ENCODE data around the gene EZR.

The EZR gene

DNA sequence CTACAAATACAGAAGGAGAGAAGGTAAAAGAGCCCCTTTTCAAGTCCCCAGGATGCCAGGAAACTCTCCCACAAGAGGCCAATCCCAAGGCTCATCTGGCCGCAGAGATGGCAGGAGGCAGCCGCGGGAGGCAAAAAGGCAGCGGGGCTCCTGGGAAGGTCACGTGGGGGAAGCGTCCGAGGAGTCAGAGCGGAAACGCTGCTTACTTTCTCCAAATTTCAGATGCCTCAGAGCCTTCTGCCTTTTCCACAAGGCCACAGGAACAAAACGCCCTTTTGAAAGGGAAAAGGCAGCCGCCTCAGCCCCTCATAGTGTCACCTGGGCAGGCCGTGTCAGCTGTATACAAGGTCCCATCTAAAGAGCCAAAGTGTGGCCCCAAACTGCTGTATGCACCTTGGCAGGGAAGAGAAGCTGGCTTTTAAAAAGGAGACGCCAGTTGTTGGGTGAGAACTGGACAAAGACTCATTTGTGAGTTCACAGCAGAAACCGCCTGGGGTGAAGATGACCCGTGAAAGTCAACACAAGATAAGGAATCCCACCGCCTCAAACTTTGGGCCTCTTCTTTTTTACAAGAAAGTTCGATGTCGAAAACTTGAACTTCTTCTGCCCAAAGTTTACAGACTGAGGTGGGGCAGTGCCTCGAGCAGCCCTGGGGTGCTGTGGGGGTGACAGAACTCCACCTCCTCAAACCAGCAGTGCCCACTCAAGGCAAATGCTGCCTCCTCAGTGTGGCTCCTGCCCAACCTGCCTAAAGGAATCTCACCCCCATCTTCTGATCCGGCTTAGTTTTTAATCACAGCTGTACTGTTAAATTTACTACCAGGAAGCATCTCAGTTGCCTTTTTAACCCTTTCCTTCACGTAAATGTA lies 45.4 kb downstream of the EZR start:
- DNase-seq: no peak

DNA sequence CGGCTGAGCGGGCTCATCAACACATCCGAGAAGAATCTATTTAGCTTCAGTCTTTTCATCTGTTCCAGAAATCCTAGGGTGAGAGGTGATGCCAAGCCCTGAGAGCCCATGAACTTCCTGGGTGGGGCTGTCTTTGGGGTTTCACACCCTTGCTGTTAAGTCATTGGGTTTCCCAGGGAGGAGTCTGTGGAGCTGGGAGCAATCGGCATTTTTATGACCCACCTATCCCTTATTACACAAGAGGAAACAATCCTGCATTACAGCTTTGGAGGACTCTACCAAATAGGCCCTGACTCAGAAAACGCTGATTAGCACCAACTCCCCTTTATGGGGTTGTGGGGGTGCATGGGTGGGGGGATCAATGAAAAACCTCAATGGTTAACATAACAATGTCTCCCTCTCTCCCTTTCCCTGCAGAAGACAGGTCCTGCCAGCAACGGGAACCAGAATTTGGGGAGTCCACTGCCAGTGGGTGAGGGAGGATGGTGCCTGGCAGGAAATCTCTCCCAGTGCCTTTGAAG lies 46.3 kb downstream of the EZR start:
- DNase-seq: no peak

DNA sequence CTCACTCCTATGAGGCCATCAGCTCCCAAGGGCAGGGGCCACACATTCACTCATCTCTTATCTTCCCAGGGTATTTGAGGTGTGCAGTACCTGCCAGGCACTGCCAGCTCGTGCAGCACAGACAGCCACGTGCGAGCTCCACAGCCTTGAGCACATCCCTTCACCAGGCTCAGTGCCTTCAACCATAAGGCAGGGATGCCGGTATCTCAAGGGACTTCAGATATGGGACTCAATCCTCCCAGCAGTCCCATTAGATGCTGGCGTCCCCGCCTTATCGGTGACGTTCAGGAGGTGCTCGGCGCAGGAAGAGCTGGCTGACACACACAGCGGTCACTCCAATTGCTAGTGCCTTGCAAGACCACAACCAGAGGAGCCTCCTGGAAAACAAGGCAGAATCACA lies 47.0 kb downstream of the EZR start:
- no peak for DNase-seq

DNA sequence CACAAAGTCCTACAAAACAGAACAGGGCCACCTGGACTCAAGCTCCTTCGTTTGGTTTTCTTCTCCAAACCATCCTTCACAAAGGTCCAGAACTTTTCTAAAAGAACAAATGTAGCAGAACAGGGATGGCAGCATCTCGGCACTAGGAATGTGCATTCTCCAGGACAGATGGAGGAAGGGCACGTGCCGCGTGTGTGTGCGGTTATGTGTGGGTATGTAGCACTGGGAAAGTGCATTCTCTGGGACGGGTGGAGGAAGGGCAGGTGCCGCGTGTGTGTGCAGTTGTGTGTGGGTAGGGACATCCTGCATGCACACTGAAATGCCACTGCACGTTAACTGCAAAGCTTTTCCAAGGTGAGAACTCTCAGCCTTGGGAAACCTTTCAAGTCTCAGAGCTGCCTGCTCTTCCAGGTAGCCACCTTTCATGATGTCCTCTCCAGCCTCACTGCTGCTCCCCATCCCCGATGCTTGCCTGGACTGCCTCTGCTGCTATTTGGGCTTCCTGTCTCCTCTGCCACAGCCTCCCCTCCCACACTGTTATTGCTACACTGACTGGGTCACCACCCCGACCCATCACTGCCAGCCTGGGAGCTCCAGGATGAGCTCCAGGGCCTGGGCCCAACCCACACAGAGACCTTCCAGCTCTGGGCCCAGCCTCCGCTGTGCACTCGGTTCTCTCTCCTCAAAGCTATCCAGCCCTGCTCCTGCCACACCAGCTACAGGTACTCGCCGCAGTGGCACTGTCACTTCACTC lies 47.6 kb downstream of the EZR start:
- DNase-seq: no peak

DNA sequence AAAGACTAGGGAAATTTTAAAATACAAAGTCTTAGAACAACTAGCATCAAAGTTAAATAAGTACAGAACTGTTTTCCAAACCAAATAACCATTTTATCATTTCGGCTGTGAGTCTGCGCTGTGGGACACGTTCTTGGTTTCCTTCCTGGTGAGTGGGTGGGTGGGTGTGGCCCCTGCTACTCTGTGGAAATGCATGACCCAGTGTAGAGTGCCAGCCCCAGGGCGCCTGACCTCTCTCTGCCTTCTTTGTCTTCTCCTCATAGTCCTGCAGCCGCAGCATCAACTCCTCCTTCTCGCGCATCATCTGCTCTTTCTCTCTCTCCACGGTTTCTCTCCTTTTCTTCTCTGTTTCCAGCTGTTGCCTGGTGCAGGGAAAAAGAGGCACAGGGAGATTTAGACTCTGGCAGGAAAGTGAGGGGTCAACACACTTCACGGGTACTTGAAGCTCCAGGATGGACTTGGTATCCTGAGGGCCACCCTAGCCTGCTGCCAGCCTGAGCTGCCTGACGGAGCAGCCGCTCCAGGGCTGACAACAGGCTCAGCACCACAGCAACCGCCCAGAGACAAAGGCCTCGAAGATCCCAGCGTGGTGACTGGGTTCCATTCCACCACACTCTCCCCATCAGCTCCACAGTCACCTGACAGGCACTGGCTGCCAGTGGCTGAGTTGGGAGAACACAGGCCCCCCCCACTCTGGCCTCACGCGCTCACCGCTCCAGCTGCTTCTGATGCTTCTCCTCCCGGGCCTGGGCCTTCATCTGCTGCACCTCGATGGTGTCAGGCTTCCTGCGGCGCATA lies 48.4 kb downstream of the EZR start:
- no peak for DNase-seq

DNA sequence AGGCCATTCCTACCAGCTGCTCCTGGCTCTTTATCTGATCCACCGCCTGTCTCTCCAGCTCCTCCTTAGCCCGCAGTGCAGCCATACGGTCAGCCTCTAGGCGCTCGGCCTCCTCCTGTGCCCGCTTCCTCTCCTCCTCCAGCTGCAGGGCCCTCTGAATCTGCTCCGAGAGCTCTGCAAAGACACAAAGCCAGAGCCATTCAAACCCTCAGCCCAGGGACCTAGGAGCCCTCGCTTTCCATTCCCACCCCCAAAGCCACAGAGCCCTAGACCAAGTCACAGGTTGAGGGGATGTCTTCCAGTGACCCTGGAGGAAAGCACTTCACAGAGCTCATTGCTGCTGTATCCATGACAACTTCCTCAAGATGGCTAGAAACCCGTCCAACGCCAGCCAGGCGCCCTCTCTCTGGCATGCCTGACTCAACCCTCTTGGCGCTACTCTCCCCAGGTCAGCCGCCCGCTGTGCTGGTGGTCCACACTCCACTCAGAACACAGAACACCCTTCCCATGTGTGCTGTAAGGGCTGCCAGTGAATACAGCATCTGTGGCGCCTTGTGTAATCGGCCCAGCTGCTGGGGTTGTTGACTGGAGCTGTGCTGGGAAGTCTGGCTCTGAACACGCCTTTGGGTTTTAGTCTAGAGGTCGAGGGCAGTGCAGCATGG lies 49.3 kb downstream of the EZR start:
- DNase-seq: no peak

DNA sequence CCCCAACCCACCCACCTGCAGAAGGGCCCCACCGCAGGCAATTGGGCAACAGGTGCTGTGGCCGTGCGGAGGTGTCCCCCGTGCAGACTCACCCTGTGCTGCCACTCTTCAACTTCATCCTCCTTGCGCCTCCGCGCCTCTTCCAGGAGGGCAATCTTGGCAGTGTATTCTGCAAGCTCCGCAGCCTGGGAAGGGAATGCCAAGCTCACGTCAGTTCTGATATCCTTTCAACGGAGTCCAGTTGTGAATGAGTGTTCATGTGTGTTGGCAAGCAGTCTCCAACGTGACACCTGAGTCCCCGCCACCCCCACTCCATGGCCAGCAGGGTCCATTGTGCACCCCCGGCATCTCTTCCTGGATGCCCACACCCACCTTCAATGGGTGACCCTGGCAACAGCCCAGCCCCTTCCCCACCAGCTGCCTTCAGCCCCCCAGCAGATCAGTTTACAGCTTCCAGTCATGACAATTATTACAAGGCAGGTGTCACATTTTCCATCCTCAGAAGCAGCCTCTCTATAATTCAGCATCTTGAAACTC lies 49.9 kb downstream of the EZR start:
- no peak for DNase-seq

DNA sequence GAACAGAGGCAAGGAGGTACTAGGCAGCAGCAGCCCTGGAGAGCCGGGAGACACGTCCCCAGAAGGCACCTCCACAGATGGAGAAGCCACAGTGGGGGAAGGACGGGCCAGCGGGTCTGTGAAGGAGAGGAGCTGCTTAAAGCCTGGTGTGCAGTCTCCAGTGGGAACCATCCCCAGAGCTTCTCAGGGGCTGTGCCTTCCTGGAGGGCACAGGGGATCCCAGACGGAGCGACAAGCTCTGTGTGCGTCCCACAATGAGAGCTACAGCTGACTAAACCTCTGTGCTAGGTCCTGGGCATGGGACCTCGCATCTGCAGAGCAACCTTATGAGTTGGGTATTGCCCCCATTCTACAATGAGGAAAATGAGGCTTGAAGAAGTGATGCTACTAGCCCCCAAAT lies 50.7 kb downstream of the EZR start:
- no peak for DNase-seq

DNA sequence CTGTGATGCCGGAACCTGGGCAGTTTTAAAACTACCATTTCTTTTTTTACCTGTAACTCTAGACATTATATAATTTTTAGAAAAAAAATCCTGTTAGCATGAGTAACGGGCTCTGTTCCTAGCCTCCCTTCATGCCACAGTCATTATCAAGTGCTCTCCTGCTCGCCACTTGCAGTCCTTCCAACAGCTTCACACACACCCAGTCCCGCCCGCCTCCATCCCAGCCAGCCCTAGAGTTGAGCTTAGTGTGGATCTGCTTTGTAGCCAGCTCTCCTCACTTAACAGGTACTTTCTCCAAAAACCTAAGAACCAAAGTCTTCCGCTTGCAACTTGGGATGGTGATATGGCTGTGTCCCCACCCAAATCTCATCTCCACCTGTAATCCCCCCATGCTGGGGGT lies 51.5 kb downstream of the EZR start:
- DNase-seq: no peak

DNA sequence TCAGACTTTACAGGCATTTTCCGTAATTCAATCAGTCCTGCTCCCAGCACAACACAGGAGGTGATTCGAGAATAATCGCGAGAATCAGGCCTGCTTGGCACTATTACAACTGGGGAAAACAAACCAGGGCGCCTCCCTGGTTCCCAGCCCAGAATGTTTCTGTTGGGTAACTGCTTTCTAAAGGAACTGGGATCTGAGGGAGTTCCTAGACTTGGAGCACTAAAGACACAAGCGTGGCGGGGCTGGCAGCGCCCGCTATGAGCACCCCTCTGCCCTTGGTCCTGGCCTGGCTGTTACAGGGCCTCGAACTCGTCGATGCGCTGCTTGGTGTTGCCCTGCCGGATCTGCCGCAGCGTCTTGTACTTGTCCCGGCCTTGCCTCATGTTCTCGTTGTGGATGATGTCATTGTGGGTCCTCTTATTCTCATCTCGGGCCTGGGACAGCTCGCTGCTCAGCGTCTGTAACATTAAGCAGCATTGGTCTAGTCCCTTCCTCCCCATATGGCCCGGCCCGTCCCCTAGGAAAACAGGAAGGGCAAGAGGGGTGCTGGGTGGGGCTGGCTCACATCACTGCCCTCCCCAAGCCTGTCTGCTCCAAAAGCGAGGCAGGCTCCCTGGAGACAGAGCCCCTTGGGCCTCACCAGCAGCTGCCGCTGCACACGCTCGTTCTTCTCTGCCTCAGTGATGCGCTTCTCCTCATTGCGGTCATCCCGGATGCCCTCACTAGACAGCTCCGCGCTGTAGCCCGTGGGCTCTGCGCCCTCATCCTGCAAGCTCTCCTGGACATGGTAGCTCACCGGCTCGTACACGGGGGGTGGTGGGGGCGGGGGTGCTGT lies 52.3 kb downstream of the EZR start:
- DNase-seq: no peak

DNA sequence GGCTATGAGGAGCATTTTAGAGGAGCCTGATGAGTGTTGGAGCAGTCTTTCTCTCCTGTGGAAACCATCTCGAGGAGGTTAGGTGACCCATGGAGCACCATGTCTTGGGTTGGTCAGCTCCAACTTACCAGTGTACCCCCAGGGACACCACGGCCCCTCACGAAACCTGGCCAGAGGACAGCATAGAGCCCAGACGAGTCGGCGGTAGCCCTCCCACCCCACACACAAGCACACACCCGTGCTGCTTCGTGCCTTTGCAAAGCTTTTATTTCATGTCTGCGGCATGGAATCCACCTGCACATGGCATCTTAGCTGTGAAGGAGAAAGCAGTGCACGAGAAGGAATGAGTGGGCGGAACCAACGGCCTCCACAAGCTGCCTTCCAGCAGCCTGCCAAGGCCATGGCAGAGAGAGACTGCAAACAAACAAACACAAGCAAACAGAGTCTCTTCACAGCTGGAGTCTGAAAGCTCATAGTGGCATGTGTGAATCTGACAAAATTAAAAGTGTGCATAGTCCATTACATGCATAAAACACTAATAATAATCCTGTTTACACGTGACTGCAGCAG lies 53.6 kb downstream of the EZR start:
- DNase-seq: no peak

DNA sequence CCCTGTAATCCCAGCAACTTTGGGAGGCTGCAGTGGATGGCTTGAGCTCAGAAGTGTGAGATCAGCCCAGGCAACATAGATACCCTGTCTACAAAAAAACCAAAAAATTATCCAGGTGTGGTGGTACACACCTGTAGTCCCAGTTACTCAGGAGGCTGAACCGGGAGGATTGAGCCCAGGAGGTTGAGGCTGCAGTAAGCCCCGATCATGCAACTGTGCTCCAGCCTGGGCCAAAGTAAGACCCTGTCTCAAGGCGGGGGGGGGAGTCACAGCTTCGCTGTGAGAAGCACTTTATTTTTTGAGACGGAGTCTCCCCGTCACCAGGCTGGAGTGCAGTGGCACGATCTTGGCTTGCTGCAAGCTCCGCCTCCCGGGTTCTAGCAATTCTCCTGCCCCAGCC lies 54.2 kb downstream of the EZR start:
- DNase-seq: no peak

DNA sequence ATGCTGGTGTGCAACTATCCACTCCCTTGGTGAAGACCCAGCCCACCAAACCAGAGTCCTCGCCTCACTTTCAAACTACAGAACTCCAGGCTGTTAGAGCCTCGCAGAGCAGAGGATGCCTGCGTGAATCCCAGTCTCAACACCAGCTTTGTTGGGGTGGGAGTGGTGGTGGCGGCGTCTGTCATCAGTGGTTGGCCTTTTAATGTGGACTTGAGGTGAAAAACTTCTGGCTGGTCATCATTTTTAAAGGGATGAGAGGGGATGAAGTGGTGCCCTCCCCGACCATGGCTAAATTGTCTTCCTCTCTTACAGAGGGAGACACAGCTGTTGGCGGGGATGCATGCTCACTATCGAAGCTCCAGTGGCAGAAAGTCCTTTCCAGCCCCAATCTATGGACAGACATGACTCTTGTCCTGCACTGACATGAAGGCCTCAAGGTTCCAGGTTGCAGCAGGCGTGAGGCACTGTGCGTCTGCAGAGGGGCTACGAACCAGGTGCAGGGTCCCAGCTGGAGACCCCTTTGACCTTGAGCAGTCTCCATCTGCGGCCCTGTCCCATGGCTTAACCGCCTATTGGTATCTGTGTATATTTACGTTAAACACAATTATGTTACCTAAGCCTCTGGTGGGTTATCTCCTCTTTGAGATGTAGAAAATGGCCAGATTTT lies 54.9 kb downstream of the EZR start:
- DNase-seq: no peak

DNA sequence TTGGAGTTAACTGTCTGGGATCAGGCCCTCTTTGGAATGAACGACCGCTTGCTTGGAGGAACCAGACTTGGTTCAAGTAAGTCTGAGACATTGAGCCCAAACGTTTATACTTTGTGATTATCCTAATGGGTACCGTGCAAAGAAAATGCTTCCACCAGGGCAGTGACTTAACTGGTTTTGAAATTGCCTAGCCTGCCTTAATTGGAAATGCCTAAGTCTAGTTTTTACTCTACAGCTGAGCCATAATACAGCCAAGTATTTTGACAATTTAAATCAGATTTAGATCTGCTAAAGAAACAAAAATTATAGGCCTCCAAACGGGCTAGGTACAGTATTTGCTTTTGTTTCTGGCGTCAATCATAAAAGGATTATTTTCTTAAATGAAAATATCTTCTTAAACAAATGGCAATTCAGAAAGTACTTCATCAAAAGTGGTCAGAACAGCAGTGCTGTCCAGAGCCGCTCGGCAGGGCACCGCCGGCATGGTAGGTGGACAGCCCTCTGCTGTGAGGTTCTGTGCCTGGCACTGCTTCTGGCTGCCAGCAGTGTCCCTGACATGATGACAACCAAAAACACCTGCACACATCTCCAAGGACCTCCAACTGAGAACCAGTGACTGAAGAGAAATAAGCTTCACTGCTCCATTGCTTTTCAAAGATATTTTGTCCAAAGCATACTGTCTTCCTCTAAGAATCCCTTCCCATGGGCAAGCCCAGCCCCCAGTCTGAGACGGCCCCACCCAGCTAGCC lies 55.6 kb downstream of the EZR start:
- no peak for DNase-seq

DNA sequence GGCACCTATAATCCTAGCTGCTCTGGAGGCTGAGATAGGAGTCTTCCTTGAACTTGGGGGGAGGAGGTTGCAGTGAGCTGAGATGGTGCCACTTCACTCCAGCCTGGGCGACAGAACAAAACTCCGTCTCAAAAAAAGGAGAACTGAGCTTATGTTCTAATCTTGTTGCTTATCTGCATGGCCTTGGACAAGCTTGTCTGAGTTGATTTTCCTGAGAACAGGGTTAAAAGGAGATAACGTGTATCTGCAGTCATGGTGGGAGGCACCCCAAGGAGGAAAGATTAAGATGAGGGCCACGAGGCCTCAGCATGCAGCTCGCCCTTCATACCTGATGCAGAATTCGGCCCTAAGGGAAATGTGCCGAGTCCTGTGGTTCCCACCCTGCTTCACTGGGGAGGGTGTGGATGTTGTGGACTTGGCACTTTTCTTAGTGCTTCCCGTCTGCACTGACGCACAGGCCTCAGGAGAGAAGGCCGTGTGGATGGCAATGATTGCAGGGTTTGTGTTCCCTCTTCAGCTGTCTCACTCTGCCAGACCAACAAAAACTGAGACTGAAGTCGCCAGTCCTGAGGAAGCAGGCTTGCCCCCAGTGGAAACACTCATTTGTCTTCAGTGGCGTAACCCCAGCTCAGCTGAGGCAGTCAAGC lies 56.3 kb downstream of the EZR start:
- no peak for DNase-seq

DNA sequence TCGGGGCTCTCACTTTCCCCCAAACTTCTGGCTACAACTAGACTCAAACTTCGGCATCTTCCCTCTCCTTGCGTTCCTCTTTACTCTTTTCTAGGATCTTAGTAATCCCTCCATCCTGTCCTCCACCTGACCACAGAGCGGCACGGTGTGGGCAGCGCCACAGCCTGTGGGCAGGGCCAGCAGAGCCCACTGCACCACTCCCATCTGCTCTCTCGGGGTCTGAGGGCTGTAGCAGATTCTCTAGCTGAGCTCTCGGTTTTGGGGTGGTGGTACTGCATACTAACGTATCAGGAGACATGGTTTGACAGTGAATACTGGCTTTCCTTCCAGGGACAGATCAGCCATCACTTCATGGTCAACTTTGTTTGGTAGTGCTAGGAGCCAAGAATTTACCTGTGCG lies 57.4 kb downstream of the EZR start:
- no peak for DNase-seq

DNA sequence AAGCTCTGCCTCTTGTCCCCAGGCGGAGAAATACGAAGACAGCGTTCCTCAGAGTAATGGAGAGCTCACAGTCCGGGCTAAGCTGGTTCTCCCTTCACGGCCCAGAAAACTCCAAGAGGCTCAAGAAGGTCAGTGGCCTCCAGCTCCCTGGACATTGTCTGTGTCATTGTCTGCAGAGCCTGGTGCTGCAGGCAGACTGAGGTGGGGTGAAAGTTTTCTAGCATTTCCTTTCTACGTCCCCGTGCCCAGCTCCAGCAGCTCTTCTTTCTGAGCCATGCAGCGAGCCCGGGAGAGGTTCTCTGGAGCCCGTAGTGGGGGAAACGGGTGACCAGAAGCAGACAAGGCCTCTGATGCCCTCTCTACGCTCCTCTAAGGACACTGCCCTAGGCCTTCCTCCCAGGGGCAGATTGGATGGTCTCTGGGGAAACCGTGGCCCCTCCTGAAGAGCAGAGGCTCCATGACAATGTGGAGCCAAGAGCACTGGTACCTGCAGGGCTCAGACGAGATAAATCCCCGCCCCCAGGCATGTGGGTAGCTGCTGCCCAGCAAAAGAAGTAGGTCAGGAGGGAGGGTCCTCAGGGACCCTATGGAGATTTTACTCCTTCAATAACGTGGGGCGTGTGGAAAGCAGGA lies 58.4 kb downstream of the EZR start:
- no peak for DNase-seq

DNA sequence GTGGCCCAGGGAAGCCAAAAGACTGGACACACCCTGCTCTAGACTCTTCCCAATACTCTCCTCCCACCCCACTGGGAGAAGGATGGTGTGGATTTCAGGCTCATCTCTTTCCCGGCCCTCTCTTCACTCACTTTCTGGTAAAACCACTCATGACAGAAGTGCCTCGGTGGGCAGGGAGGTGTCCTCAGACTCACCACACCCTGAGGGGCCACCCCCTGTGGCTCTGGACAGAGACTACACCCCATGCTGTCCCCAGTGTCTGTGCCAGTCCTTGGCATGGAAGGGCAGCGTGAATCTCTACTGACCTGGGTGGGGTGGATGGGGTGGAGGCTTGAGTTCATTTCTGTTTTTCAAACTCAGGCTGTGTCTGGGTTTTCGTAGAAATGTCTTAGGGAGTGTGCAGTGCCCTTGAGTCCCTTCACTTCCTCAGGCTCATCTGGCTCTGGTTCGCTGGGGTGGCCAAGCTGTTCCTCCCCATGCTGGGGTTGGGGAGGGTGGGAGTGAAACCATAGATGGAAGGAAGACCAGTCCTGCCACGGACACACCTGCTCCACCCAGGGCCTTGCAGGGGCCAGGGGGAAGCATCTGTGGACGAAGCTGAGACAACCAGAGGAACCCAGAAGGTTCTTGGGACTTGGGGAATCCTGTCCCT lies 59.1 kb downstream of the EZR start:
- DNase-seq: no peak
